NT2/D1 (cell line): ENCODE measurements around the gene SEC24C.

Experiments
- YY1 ChIP-seq: IDR thresholded peaks from 2 replicates; pipeline ENCODE4 v1.6.1; 2011; ENCODE audit not compliant: insufficient read length, insufficient read depth
- ZNF274 ChIP-seq: IDR thresholded peaks from 2 replicates; pipeline ENCODE4 v1.6.1; 2011; ENCODE audit warnings: mild to moderate bottlenecking, low read depth, low read length

- TF ChIP-seq YY1 (no peak), ZNF274 (no peak)
Measured at GRCh38 chr10:73765066-73765465, 20.9 kb downstream of the SEC24C start.
